ENCODE data around the gene IFIT2.
"Not testable (repeated sequence)": the region's sequence is repeated elsewhere in the genome, so short reads cannot be mapped to it uniquely, and the experiment has no call there.

- TF ChIP-seq EZH2 (IDR thresholded peaks at IDR 0.05; ENCODE audit: insufficient read depth, poor library complexity, severe bottlenecking); EZH2phosphoT487 (IDR thresholded peaks at IDR 0.05; ENCODE audit: insufficient read depth, low read depth): not testable (repeated sequence)
Measured at GRCh38 chr10:89325081-89325480, 23.2 kb downstream of the IFIT2 start.
